Astrocyte of the cerebellum (primary cell): ENCODE data around the gene DLGAP1.

Experiments used
- DNase-seq: peaks from one replicate; pipeline ENCODE4 v3.0.0-alpha.2; 2011; ENCODE audit warnings: low read depth
- H3K4me3 ChIP-seq: 2 replicates; pipeline ENCODE4 v1.5.1; 2011; ENCODE audit warnings: mild to moderate bottlenecking, low read depth, low read length, moderate library complexity
- CTCF ChIP-seq: IDR thresholded peaks from 2 replicates; pipeline ENCODE4 v1.5.1; 2012; ENCODE audit warnings: low read length, low read depth, moderate library complexity, mild to moderate bottlenecking; ENCODE audit errors: missing control alignments
- in situ Hi-C: cut with HindIII; loops from 2 replicates; pipeline ENCODE4 v1.10.0; 2017; ENCODE audit warnings: low sequenced_read_pairs

Gene DLGAP1

GRCh38 chr18:4450065-4450658 lies 4.9 kb downstream of the DLGAP1 start:
- no peak overlapping the region for H3K4me3 ChIP-seq
- in situ Hi-C loops = no loop called here
- TF ChIP-seq CTCF = no peak
- DNase-seq = no peak

GRCh38 chr18:4445902-4446301 lies 9.2 kb downstream of the DLGAP1 start:
- DNase-seq = no peak
- in situ Hi-C loops = no loop called here
- no peak overlapping the region for H3K4me3 ChIP-seq
- no peak for TF ChIP-seq CTCF

GRCh38 chr18:4444306-4444705 lies 10.8 kb downstream of the DLGAP1 start:
- no peak for DNase-seq
- no peak for TF ChIP-seq CTCF
- in situ Hi-C loops = no loop called here
- H3K4me3 ChIP-seq = no peak overlapping the region

- in situ Hi-C loops = no loop called here
- DNase-seq = no peak
- TF ChIP-seq CTCF = no peak
Observed at GRCh38 chr18:4441098-4441497, 14.0 kb downstream of the DLGAP1 start.

GRCh38 chr18:4438938-4439337 lies 16.2 kb downstream of the DLGAP1 start:
- TF ChIP-seq CTCF = no peak
- in situ Hi-C loops = no loop called here
- H3K4me3 ChIP-seq = no peak overlapping the region
- DNase-seq = no peak

More at GRCh38 chr18:4441098-4441497, 14.0 kb downstream of the DLGAP1 start:
- H3K4me3 ChIP-seq = no peak overlapping the region

- DNase-seq = peak; percentile 82
- no peak overlapping the region for H3K4me3 ChIP-seq
- in situ Hi-C loops = no loop called here
- no peak for TF ChIP-seq CTCF
Observed at GRCh38 chr18:4433717-4434116, 21.4 kb downstream of the DLGAP1 start.

GRCh38 chr18:4430836-4431235 lies 24.3 kb downstream of the DLGAP1 start:
- no peak for DNase-seq
- in situ Hi-C loops = no loop called here
- TF ChIP-seq CTCF = no peak
- H3K4me3 ChIP-seq = no peak overlapping the region
